GM13976 (cell line): ENCODE measurements around the gene PSMD14.

Experiments used
- DNase-seq: peaks from one replicate; pipeline ENCODE4 v3.0.0; 2012; ENCODE audit warnings: low spot score
- CTCF ChIP-seq: IDR thresholded peaks from 2 replicates; pipeline ENCODE4 v1.5.1; 2012; ENCODE audit warnings: borderline replicate concordance, mild to moderate bottlenecking; ENCODE audit not compliant: insufficient read depth; ENCODE audit errors: extremely low read depth, missing control alignments, control extremely low read depth
- in situ Hi-C: fragments of 300-500 bp; cut with MboI; formaldehyde crosslinking; loops from one replicate; pipeline ENCODE4 v1.12.0; 2022; ENCODE audit warnings: low sequenced_read_pairs, mixed read lengths, inconsistent platforms; ENCODE audit not compliant: unreplicated experiment

Gene PSMD14

GRCh38 chr2:161424891-161425727 lies 116.9 kb downstream of the PSMD14 start:
- in situ Hi-C loops, result no loop called here
- no peak for TF ChIP-seq CTCF
- no peak for DNase-seq

- TF ChIP-seq CTCF, result no peak
- no peak for DNase-seq
- in situ Hi-C loops, result no loop called here
Measured at GRCh38 chr2:161425728-161426454, 117.7 kb downstream of the PSMD14 start.

GRCh38 chr2:161426455-161426921 lies 118.3 kb downstream of the PSMD14 start:
- in situ Hi-C loops, result no loop called here
- TF ChIP-seq CTCF, result no peak
- no peak for DNase-seq

GRCh38 chr2:161426922-161427663 lies 118.9 kb downstream of the PSMD14 start:
- in situ Hi-C loops, result no loop called here
- peak; percentile 5 for TF ChIP-seq CTCF
- no peak for DNase-seq

GRCh38 chr2:161427664-161428587 lies 119.7 kb downstream of the PSMD14 start:
- in situ Hi-C loops, result no loop called here
- no peak for TF ChIP-seq CTCF
- DNase-seq, result no peak
